ENCODE data around the gene DHX16. TPM values are rescaled to one million over a fixed set of nuclear protein-coding genes. Genes with fewer than 3 reads are reported as not detected.
A peak's percentile ranks its signal among the peaks of the same experiment; 100 is the strongest.

Gene DHX16
- total and polyA plus RNA-seq, 2 donors (not counting 1 experiment from before 2014, with no cell fraction given), result 51.1 to 71.7 TPM

GRCh38 chr6:30611856-30612194 is 61.0 kb downstream of the DHX16 start:
- H3K9me3 ChIP-seq (ENCODE audit: control extremely low read depth in 1 of 3, control insufficient read depth in 2 of 3, insufficient read depth in 1 of 3, low read length in 2 of 3), result no peaks in the 10 kb centered on the region
- H3K4me3 Mint-ChIP-seq, result no peak overlapping the region
- ChIA-PET CTCF (interaction anchor here (0.8 to 4.8 kb wide), 5 partner anchors 14 to 128 kb away, joined by 3 to 41 read pairs (median 10); no protein-coding TSS in a partner anchor), POLR2A (no interaction called here)
- peaks cover 84% of the 10 kb centered on the region for H3K79me2 ChIP-seq (ENCODE audit: control insufficient read depth, insufficient read depth, low read length)
- no peak overlapping the region for H3K9ac ChIP-seq (ENCODE audit: low read length)
- H3K27me3 ChIP-seq (replicated peaks in 1 of 4; ENCODE audit: control extremely low read depth in 1 of 4, control insufficient read depth in 3 of 4, insufficient read depth in 4 of 4, low read length in 3 of 4), result no peaks in the 10 kb centered on the region
- H3K4me1 Mint-ChIP-seq, result peaks cover 62% of the 10 kb centered on the region
- TF ChIP-seq EZH2 (IDR thresholded peaks at IDR 0.05; ENCODE audit: borderline replicate concordance, insufficient read depth, low read depth, low read length, poor library complexity, severe bottlenecking) (no peak), CTCF (IDR thresholded peaks at IDR 0.05) (no peak)
- no peaks in the 10 kb centered on the region for H3K27me3 Mint-ChIP-seq
- H4K20me1 ChIP-seq (ENCODE audit: control insufficient read depth, insufficient read depth, low read length, poor library complexity, severe bottlenecking), result peaks cover 22% of the 10 kb centered on the region
- no peak overlapping the region for H2AFZ ChIP-seq (ENCODE audit: insufficient read depth, low read depth, low read length, poor library complexity, severe bottlenecking)
- intact Hi-C loops (cut with micrococcal nuclease), result loop anchor here (10.0 kb wide), 1 partner anchor 743 kb away; the partner anchor contains the start of gene HLA-B
- H3K9me3 Mint-ChIP-seq (ENCODE audit: insufficient read depth), result no peaks in the 10 kb centered on the region
- peaks cover 33 to 35% of the 10 kb centered on the region in 2 donors for H3K4me1 ChIP-seq (ENCODE audit: control insufficient read depth in 2 of 2, insufficient read depth in 2 of 2, low read length in 2 of 2)
- H3K4me3 ChIP-seq (ENCODE audit: control extremely low read depth in 1 of 5, extremely low read depth in 1 of 5, insufficient read depth in 1 of 5, low read depth in 2 of 5, low read length in 4 of 5), result no peak overlapping the region
- no peak for DNase-seq
- peak overlapping the region in 1 of 2 donors; percentile 99 for H3K27ac ChIP-seq (ENCODE audit: low read length in 2 of 2)
- no CpG with 5 or more reads among the region's 2 CpGs for WGBS (ENCODE audit: insufficient coverage)
- H3K27ac Mint-ChIP-seq, result peak overlapping the region; percentile 71
- no peak overlapping the region for H3K4me2 ChIP-seq (replicated peaks; ENCODE audit: low read depth, low read length, poor library complexity, severe bottlenecking)
- H3K36me3 ChIP-seq (replicated peaks in 1 of 2; ENCODE audit: control extremely low read depth in 1 of 2, control insufficient read depth in 1 of 2, extremely low read depth in 1 of 2, insufficient read depth in 2 of 2, low read length in 1 of 2), result peaks cover 2 to 40% of the 10 kb centered on the region in 2 experiments
- no peak for ATAC-seq (ENCODE audit: low read depth)

- peaks cover 26% of the 10 kb centered on the region for H4K20me1 ChIP-seq (ENCODE audit: control insufficient read depth, insufficient read depth, low read length, poor library complexity, severe bottlenecking)
- Mint-ChIP-seq H3K4me3 (no peak overlapping the region), H3K27ac (peak overlapping the region; percentile 71), H3K4me1 (peaks cover 67% of the 10 kb centered on the region), H3K27me3 (no peaks in the 10 kb centered on the region), H3K9me3 (ENCODE audit: insufficient read depth) (no peaks in the 10 kb centered on the region)
- no peak overlapping the region for H3K4me3 ChIP-seq (ENCODE audit: control extremely low read depth in 1 of 5, extremely low read depth in 1 of 5, insufficient read depth in 1 of 5, low read depth in 2 of 5, low read length in 4 of 5)
- no peak overlapping the region for H3K4me2 ChIP-seq (replicated peaks; ENCODE audit: low read depth, low read length, poor library complexity, severe bottlenecking)
- CTCF ChIA-PET, result interaction anchor here (0.8 to 4.8 kb wide), 7 partner anchors 13 to 127 kb away, joined by 3 to 41 read pairs (median 5); partner anchors contain the start of gene ATAT1
- peak overlapping the region in 1 of 2 donors; percentile 99 for H3K27ac ChIP-seq (ENCODE audit: low read length in 2 of 2)
- peaks cover 2 to 40% of the 10 kb centered on the region in 2 experiments for H3K36me3 ChIP-seq (replicated peaks in 1 of 2; ENCODE audit: control extremely low read depth in 1 of 2, control insufficient read depth in 1 of 2, extremely low read depth in 1 of 2, insufficient read depth in 2 of 2, low read length in 1 of 2)
- ATAC-seq (ENCODE audit: low read depth) (no peak), DNase-seq (no peak)
- intact Hi-C loops (cut with micrococcal nuclease), result loop anchor here (10.0 kb wide), 1 partner anchor 743 kb away; the partner anchor contains the start of gene HLA-B
- peaks cover 84% of the 10 kb centered on the region for H3K79me2 ChIP-seq (ENCODE audit: control insufficient read depth, insufficient read depth, low read length)
- 88% methylated on average over 3 of the region's 9 CpGs for WGBS (ENCODE audit: insufficient coverage)
- no peaks in the 10 kb centered on the region for H3K27me3 ChIP-seq (replicated peaks in 1 of 4; ENCODE audit: control extremely low read depth in 1 of 4, control insufficient read depth in 3 of 4, insufficient read depth in 4 of 4, low read length in 3 of 4)
- H2AFZ ChIP-seq (ENCODE audit: insufficient read depth, low read depth, low read length, poor library complexity, severe bottlenecking), result no peak overlapping the region
- TF ChIP-seq CTCF (IDR thresholded peaks at IDR 0.05), result no peak
- no peak for TF ChIP-seq EZH2 (IDR thresholded peaks at IDR 0.05; ENCODE audit: borderline replicate concordance, insufficient read depth, low read depth, low read length, poor library complexity, severe bottlenecking)
- no peaks in the 10 kb centered on the region for H3K9me3 ChIP-seq (ENCODE audit: control extremely low read depth in 1 of 3, control insufficient read depth in 2 of 3, insufficient read depth in 1 of 3, low read length in 2 of 3)
- H3K4me1 ChIP-seq (ENCODE audit: control insufficient read depth in 2 of 2, insufficient read depth in 2 of 2, low read length in 2 of 2), result peaks cover 33 to 35% of the 10 kb centered on the region in 2 donors
- no peak overlapping the region for H3K9ac ChIP-seq (ENCODE audit: low read length)
- POLR2A ChIA-PET, result interaction anchor here (0.6 kb wide), 1 partner anchor 399 kb away, joined by 3 read pairs; no protein-coding TSS in a partner anchor
Observed at GRCh38 chr6:30611150-30611855, 61.5 kb downstream of the DHX16 start.
